ENCODE measurements around the gene HARS1. TPM values are rescaled to one million over a fixed set of nuclear protein-coding genes. Genes with fewer than 3 reads are reported as not detected.
"Not testable (repeated sequence)": the region's sequence is repeated elsewhere in the genome, so short reads cannot be mapped to it uniquely, and the experiment has no call there.

The HARS1 gene
- total RNA-seq, 3 donors from 2014 or later (not counting 1 experiment from before 2014, with no cell fraction given): 62.4 to 73.8 (median 68.3) TPM

DNA sequence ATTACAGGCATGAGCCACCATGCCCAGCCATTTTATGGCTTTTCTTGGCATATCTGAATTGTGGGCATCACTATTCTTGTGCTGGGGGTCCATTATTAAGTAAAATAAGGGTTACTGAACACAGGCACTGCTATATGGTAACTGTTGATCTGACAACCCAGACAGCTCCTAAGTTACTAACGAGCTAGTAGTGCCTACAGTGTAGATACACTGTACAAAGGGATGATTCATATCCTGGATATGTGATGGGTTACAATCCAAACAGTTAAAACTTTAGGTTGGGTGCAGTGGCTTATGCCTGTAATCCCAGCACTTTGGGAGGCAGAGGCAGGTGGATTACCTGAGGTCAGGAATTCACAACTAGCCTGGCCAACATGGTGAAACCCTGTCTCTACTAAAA, 62.5 kb downstream of the HARS1 start:
- Mint-ChIP-seq H3K4me3 (no peak overlapping the region), H3K27ac (no peak overlapping the region), H3K9me3 (no peaks in the 10 kb centered on the region), H3K4me1 (peaks cover 14 to 26% of the 10 kb centered on the region in 2 donors), H3K36me3 (no peaks in the 10 kb centered on the region), H3K27me3 (ENCODE audit: low read depth in 2 of 2) (peaks cover 23 to 30% of the 10 kb centered on the region in 2 donors)
- 20% methylated on average over 1 of the region's 1 CpG for WGBS (ENCODE audit: insufficient coverage)
- Histone ChIP-seq H3K9me3 (ENCODE audit: control insufficient read depth, insufficient read depth, low read length) (no peaks in the 10 kb centered on the region), H3K27me3 (ENCODE audit: control insufficient read depth, insufficient read depth, low read length) (peaks cover 4% of the 10 kb centered on the region), H3K36me3 (ENCODE audit: control insufficient read depth, insufficient read depth, low read length) (no peaks in the 10 kb centered on the region), H3K4me3 (ENCODE audit: low read length) (no peak overlapping the region), H3K27ac (ENCODE audit: low read length) (no peak overlapping the region), H3K4me1 (ENCODE audit: control insufficient read depth, insufficient read depth, low read length) (peaks cover 18% of the 10 kb centered on the region)
- DNase-seq: no peak
- TF ChIP-seq, protein P1, sequence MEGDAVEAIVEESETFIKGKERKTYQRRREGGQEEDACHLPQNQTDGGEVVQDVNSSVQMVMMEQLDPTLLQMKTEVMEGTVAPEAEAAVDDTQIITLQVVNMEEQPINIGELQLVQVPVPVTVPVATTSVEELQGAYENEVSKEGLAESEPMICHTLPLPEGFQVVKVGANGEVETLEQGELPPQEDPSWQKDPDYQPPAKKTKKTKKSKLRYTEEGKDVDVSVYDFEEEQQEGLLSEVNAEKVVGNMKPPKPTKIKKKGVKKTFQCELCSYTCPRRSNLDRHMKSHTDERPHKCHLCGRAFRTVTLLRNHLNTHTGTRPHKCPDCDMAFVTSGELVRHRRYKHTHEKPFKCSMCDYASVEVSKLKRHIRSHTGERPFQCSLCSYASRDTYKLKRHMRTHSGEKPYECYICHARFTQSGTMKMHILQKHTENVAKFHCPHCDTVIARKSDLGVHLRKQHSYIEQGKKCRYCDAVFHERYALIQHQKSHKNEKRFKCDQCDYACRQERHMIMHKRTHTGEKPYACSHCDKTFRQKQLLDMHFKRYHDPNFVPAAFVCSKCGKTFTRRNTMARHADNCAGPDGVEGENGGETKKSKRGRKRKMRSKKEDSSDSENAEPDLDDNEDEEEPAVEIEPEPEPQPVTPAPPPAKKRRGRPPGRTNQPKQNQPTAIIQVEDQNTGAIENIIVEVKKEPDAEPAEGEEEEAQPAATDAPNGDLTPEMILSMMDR (IDR thresholded peaks at IDR 0.05): no peak
- ATAC-seq: no peak
- intact Hi-C loops (cut with micrococcal nuclease): no loop called here

- Histone ChIP-seq H3K4me3 (ENCODE audit: low read length) (no peak overlapping the region), H3K27me3 (ENCODE audit: control insufficient read depth, insufficient read depth, low read length) (peaks cover 4% of the 10 kb centered on the region), H3K27ac (ENCODE audit: low read length) (no peak overlapping the region), H3K4me1 (ENCODE audit: control insufficient read depth, insufficient read depth, low read length) (peaks cover 14% of the 10 kb centered on the region), H3K9me3 (ENCODE audit: control insufficient read depth, insufficient read depth, low read length) (no peaks in the 10 kb centered on the region), H3K36me3 (ENCODE audit: control insufficient read depth, insufficient read depth, low read length) (no peaks in the 10 kb centered on the region)
- H3K27me3 Mint-ChIP-seq (ENCODE audit: low read depth in 2 of 2): peaks cover 23 to 30% of the 10 kb centered on the region in 2 donors
- no peaks in the 10 kb centered on the region for H3K36me3 Mint-ChIP-seq
- no peaks in the 10 kb centered on the region for H3K9me3 Mint-ChIP-seq
- intact Hi-C loops (cut with micrococcal nuclease): no loop called here
- H3K4me1 Mint-ChIP-seq: peaks cover 9 to 21% of the 10 kb centered on the region in 2 donors
- no peak for ATAC-seq
- H3K4me3 Mint-ChIP-seq: no peak overlapping the region
- H3K27ac Mint-ChIP-seq: no peak overlapping the region
- WGBS (ENCODE audit: insufficient coverage): 95% methylated on average over 6 of the region's 6 CpGs
- TF ChIP-seq, protein P1 (IDR thresholded peaks at IDR 0.05): no peak
- DNase-seq: no peak
These were observed 63.2 kb downstream of the HARS1 start for GRCh38 chr5:140627972-140628371.

- H3K4me3 Mint-ChIP-seq; ATAC-seq; H3K27ac Mint-ChIP-seq; intact Hi-C loops (cut with micrococcal nuclease); H3K4me3 ChIP-seq (ENCODE audit: low read length); H3K9me3 Mint-ChIP-seq; H3K36me3 ChIP-seq (ENCODE audit: control insufficient read depth, insufficient read depth, low read length); H3K9me3 ChIP-seq (ENCODE audit: control insufficient read depth, insufficient read depth, low read length); H3K36me3 Mint-ChIP-seq; H3K27me3 ChIP-seq (ENCODE audit: control insufficient read depth, insufficient read depth, low read length); DNase-seq; H3K4me1 ChIP-seq (ENCODE audit: control insufficient read depth, insufficient read depth, low read length); H3K27ac ChIP-seq (ENCODE audit: low read length); H3K4me1 Mint-ChIP-seq: not testable (repeated sequence)
- 91% methylated on average over 10 of the region's 10 CpGs for WGBS (ENCODE audit: insufficient coverage)
- peaks cover 27 to 28% of the 10 kb centered on the region in 2 donors for H3K27me3 Mint-ChIP-seq (ENCODE audit: low read depth in 2 of 2)
These were observed 66.3 kb downstream of the HARS1 start for GRCh38 chr5:140624886-140625285.

Other genes starting within 250 kb of the HARS1 start
- gene EIF4EBP3, start 143.7 kb downstream of the HARS1 start, total RNA-seq: 1 to 10 TPM; 5.8 to 9.4 (median 6.0) TPM
- gene SRA1, start 133.9 kb downstream of the HARS1 start, total RNA-seq: 10 to 100 TPM; 42.2 to 66.4 (median 59.4) TPM
- gene APBB3, start 126.8 kb downstream of the HARS1 start, total RNA-seq: 10 to 100 TPM; 44.0 to 44.9 (median 44.4) TPM
- 10 to 100 TPM; 63.1 to 76.1 (median 72.3) TPM for gene SLC35A4, start 126.5 kb downstream of the HARS1 start, total RNA-seq
- gene CD14, start 58.2 kb downstream of the HARS1 start, total RNA-seq: 10 to 100 TPM in 1 of 3 donors, 1 to 10 TPM in 2; 1.4 to 15.9 (median 7.0) TPM
- 10 to 100 TPM; 17.9 to 19.5 (median 18.8) TPM for gene TMCO6, start 51.9 kb downstream of the HARS1 start, total RNA-seq
- gene NDUFA2, start 43.7 kb downstream of the HARS1 start, total RNA-seq: 10 to 100 TPM; 41.0 to 48.3 (median 42.8) TPM
- gene IK, start 43.5 kb downstream of the HARS1 start, total RNA-seq: 100 to 1,000 TPM; 144 to 204 (median 148) TPM
- 10 to 100 TPM; 42.3 to 45.1 (median 43.3) TPM for gene WDR55, start 26.5 kb downstream of the HARS1 start, total RNA-seq
- gene DND1, start 17.8 kb downstream of the HARS1 start, total RNA-seq: 1 to 10 TPM in 2 of 3 donors, under 1 TPM in 1; 0.90 to 1.1 (median 1.1) TPM
- gene HARS2, start 85 bp upstream of the HARS1 start, total RNA-seq: 10 to 100 TPM; 42.5 to 48.4 (median 45.6) TPM
- gene ZMAT2, start 9.1 kb upstream of the HARS1 start, total RNA-seq: 10 to 100 TPM; 47.0 to 50.4 (median 49.5) TPM
- not detected for gene PCDHA1, start 94.8 kb upstream of the HARS1 start, total RNA-seq
- not detected for gene PCDHA2, start 103.5 kb upstream of the HARS1 start, total RNA-seq
- not detected for gene PCDHA3, start 109.7 kb upstream of the HARS1 start, total RNA-seq
- not detected for gene PCDHA4, start 115.7 kb upstream of the HARS1 start, total RNA-seq
- gene PCDHA5, start 130.2 kb upstream of the HARS1 start, total RNA-seq: not detected
- gene PCDHA6, start 136.6 kb upstream of the HARS1 start, total RNA-seq: not detected
- gene PCDHA7, start 142.9 kb upstream of the HARS1 start, total RNA-seq: not detected
- gene PCDHA8, start 149.8 kb upstream of the HARS1 start, total RNA-seq: not detected
- gene PCDHA9, start 157.0 kb upstream of the HARS1 start, total RNA-seq: not detected
- gene PCDHA10, start 164.5 kb upstream of the HARS1 start, total RNA-seq: not detected
- not detected for gene PCDHA11, start 177.6 kb upstream of the HARS1 start, total RNA-seq
- not detected for gene PCDHA12, start 183.9 kb upstream of the HARS1 start, total RNA-seq
- not detected for gene PCDHA13, start 190.8 kb upstream of the HARS1 start, total RNA-seq
- not detected for gene PCDHAC1, start 234.9 kb upstream of the HARS1 start, total RNA-seq